ENCODE measurements around the gene YJEFN3.

Gene YJEFN3

GRCh38 chr19:19553670-19554069, 25.0 kb downstream of the YJEFN3 start:
- DNase-seq (ENCODE audit: low spot score) (no peak), FAIRE-seq (no peak)

DNA sequence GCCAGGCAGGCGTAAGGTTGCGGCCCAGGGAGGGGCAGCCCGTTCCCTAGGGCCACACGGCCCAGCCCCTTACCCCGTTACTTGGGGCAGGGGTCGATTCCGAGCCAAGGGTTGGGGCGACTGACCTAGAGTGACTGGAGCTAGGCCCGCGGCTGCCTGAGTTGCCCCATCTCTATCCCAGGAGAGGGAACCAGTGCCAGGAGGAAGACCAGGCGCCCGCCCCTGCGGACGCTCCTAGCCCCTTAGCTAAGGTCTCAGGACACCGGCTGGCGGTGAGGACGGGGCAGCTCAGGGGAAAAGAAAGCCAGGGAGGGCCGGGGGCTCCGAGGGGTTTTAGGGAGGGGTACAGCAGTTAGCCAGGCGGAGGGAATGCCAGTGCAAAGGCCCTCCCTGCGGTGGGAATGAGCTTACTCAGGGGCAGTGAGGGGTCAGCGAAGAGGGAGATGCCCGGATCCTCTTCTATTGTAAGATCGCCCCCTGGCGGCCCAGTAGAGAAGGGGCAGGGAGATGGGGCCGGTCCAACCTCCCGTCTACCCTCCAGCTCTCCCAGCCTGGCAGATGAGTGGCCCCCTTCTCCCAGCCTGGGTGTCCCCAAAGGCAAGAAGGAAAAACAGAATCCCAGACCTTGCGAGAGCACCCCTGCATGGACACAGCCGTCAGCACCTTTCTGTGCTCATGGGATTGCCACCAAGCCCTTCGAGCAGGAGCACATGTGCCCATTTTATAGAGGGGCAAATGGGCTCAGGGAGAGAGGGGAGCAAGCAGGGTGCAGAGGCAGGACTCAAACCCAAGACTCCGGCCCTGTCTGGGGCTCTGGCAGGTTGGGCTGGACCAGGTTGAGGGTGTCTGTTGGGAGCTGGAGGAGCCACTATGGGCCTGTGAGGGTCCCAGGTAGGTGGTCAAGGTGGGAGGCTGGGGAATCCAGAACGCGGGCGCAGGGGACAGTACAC, 25.6 kb downstream of the YJEFN3 start:
- no peak for FAIRE-seq
- DNase-seq (ENCODE audit: low spot score), result peak; percentile 12

GRCh38 chr19:19558055-19558454, 29.3 kb downstream of the YJEFN3 start:
- DNase-seq (ENCODE audit: low spot score) (no peak), FAIRE-seq (no peak)

DNA sequence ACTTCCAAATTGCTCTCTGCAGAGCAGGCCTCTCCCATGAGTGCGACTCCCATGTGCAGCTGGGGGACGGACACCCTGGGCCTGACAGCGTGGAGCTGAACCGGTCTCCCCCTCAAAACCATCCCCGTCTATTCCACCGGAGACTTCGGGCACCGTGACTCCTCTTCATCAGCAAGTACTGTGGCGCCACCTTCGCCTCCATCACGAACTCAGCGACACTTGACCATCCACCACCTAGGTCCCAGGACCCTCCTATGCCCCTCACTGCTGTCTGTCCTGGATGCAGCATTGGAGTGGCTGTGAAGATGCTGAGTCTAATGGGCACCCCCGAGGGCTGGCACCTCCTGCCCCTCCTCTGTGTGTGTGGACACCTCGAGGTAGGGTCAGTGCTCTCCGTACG, 29.9 kb downstream of the YJEFN3 start:
- FAIRE-seq (no peak), DNase-seq (ENCODE audit: low spot score) (no peak)

GRCh38 chr19:19559931-19560330, 31.2 kb downstream of the YJEFN3 start:
- DNase-seq (ENCODE audit: low spot score), result no peak
- no peak for FAIRE-seq

DNA sequence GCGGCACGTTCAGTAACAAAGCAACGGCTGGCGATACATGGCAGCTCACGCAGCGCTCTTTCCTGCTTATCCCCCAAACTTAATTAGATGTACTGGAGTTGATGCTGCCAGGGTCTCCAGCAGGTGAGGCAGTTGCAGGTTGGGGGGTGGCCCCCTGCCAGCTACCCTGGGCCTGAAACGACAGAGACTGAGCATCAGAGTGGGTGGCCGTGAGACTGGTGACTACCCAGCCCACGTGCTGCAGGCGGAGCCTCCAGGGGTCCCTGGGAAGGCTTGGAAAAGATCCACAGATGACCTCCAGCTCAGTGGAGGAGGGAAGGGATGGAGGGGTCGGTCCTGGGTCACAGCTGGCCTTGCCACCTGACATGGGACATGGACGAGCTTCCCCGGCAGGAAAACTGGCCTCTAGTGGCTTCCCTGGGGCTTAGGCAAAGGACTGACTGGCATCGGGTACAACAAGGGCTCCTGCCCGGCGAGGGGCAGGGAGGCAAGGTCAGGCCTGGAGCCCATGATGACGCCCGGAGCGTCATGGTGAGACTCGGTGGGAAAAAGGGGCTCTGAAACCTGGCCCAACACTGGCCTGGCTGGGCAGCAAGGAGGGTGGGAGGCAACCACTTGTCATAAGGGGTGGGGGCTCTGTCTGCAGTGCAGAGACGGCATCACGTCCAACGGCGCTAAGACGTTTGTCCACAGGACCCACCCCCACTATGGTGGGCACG, 33.4 kb downstream of the YJEFN3 start:
- FAIRE-seq, result no peak
- no peak for DNase-seq (ENCODE audit: low spot score)

- FAIRE-seq, result no peak
- no peak for DNase-seq (ENCODE audit: low spot score)
Observed at GRCh38 chr19:19562665-19563347, 34.1 kb downstream of the YJEFN3 start.

GRCh38 chr19:19563348-19563848, 34.7 kb downstream of the YJEFN3 start:
- no peak for FAIRE-seq
- no peak for DNase-seq (ENCODE audit: low spot score)

- FAIRE-seq, result no peak
- peak; percentile 38 for DNase-seq (ENCODE audit: low spot score)
Observed at GRCh38 chr19:19566306-19566705, 37.6 kb downstream of the YJEFN3 start.

DNA sequence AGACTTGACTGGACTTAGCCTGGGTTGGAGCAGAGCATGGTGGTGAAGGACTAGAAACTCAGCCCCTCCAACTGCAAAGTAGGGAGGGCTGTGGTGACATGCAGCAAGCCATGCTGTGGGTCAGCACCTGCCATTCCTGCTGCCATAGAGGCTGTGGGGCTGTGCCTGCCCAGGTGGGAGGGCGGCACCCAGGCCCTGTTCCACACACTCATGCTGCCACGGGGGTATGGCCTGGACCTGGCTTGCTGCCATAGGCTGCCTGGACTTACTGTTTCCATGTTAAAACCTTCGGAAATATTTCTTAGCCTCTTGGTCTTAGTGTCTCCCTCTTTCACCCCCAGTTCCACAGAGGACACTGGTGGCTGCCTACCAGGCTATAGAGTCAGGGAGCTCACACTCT, 38.7 kb downstream of the YJEFN3 start:
- FAIRE-seq (no peak), DNase-seq (ENCODE audit: low spot score) (no peak)

DNA sequence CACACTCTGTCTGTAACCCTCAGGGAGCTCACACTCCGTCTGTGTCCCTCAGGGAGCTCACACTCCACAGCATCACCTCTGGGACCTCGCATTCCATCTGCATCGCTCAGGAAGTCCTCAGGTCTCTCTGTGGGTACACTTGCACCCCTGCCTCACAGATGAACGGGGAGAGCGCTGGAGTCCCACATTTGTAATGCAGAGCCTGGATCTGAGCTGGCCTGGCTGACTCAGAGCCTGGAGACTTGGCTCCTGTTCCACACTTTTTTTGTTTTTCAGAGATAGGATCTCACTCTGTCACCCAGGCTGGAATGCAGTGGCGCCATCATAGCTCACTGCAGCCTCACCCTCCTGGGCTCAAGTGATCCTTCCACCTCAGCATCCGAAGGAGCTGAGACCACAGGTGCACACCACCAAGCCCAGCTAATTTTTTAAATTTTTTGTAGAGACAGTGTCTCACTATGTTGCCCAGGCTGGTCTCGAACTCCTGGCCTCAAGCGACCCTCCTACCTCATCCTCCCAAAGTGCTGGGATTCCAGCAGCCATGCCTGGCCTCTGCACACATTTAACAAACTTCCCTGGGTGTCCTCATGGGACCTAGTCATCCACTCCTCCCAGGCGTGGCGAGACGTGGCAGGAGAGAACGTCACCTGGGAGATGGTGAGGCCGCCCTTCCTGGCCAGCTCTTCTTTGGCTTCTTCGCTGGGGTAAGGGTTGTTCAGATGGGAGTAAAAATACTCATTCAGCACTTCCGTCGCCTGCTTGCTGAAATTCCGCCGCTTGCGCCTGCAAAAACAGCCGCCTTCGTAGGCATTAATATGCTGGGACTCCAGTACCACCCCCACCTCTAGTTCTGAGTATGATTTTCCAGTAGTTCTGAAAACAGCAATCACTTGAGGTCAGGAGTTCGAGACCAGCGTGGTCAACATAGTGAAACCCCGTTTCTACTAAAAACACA, 40.4 kb downstream of the YJEFN3 start:
- FAIRE-seq, result no peak
- DNase-seq (ENCODE audit: low spot score), result peak; percentile 4

DNA sequence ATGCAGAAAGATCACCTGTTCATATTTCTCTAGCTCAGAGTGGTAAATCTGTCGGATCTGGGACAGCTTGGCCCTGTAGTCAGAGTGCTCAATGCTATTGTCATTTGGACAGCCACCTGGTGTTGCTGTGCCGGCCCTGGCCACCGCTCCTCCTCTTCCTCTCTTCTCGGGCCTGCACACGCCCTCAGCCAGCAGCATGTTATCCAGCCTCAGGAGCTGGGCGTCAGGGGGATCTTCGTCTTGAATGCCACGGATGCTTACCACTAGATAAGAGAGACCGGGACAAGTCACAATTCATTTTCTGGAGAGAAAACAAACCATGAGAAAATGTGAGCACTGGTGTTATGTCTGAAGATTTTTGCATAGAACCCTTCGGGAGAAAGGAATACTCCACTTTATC, 41.9 kb downstream of the YJEFN3 start:
- FAIRE-seq, result no peak
- no peak for DNase-seq (ENCODE audit: low spot score)

DNA sequence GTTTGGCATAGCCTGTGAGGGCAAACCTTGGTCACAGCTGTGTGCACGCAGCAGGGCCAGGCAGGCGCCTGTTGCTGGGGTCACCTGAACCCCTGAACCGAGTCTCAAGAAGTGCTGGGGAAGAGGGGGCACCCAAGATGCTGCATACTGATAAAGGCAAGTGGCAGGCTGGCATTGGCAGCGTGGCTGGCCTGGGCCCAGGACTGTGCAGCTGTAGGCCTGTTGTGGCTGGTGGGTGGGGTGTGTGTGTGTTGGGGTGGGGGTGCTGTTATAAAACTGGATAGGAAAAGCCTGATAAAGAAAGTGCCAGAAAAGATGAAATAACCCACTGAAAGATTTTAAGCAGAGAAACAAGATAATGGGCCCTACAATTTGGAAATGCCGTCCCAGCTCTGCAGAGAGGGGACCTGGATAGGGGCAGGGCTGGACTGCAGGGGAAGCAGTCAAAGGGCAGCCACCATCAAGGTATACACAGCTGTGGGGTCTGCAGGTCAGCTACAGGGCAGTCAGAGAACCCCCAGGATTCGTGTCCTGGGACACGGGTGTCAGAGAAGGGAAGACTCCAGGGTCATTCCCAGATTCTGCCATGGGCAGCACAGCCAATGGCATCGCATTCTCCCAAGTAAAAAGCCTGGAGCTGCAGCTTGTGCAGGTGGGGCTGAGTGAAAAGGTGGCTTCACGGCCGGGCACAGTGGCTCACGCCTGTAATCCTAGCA, 42.5 kb downstream of the YJEFN3 start:
- DNase-seq (ENCODE audit: low spot score) (no peak), FAIRE-seq (no peak)

DNA sequence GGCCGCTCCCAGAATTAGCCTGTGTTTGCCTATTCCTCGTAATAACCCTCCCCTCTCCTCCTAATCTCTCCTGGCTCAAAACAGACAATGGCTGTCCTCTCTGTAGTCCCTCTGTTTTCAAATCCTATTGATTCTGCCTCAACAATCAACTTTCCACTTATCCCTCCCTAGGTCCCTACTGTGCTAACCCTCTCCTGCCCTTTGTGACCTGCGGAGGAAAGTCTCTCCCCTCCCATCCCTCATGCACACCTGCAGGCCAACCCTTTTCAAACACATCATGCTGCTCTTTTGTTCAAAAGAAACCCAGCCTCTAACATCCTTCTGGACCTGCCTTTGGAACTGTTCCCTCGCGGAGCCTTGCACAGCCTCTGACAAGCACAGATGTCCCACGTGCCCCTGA, 46.7 kb downstream of the YJEFN3 start:
- DNase-seq (ENCODE audit: low spot score) (no peak), FAIRE-seq (no peak)

GRCh38 chr19:19578252-19578651, 49.5 kb downstream of the YJEFN3 start:
- DNase-seq (ENCODE audit: low spot score), result no peak
- no peak for FAIRE-seq

DNA sequence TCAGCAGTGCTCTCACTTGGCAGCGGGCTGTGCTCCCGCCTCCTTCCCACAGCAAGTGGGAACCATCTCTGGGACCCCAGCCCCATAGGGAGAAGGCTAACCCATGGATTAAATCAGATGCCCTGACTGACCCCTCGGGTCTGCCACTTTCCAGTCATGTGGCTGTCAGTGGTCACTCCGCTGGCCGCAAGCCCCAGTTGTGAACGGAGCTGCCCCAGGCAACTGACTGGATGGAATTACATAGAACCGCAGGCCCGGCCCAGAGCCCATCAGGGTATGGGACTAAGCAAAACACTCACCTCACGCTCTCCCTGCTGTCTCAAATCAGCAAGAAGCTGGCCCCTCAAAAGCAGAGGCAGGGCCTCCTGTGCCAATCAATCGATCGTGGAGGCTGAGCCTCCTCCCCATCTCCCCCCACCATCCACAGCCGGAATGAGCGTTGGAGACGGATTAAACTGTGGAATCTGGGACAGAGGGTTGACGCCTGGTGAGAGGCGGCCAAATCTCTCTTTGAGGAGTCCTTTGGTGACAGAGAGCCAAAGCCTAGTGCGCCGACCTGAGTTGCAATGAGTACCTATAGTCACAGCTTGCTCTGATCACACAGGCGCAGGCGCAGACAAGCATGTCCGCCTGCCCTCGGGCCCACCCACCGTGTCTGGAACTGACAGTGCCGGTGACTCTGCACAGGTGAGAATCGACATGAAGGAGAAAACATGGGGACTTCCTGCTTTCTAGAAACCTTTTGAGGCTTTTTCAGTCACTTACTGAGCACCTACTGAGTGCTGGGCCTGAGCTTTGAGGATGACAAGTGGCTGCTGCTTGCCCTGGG, 51.0 kb downstream of the YJEFN3 start:
- no peak for FAIRE-seq
- DNase-seq (ENCODE audit: low spot score), result no peak

DNA sequence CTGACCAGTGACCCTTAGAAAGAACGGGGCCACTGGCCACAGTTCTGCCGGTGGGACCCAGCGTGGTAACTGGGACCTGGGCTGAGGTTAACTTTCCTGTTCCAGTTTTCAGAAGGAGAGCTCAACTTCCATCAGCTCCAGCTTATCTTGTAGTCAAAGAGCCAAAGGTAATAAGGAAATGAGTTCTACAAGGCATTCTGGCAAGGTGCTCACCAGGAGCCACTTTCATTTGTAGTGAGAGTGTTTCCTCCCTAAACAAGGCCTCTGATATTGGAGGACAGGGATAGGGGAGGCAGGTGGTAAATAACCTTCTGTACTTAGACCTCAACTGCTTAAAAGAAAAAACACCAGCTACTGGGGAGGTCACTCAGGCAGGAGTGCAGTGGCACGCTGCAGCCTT, 51.7 kb downstream of the YJEFN3 start:
- DNase-seq (ENCODE audit: low spot score), result no peak
- FAIRE-seq, result no peak

- FAIRE-seq (no peak), DNase-seq (ENCODE audit: low spot score) (no peak)
Observed at GRCh38 chr19:19581391-19581790, 52.7 kb downstream of the YJEFN3 start.

DNA sequence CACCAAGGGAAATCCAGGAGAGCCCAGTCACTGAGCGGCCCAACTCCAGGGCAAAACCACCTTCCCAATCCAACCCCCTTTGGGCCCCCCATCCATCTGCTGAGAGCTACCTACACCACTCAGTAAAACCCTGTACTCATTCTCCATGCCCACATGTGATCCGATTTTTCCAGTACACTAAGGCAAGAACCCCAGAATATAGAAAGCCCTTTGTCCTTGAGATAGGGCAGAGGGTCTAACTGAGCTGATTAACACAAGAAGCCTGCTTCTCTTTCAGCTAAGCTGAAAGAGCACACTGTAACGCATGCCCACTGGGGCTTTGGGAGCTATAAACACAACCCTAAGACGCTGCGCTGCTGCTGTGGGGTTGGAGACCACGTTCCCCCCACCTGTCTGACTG, 53.8 kb downstream of the YJEFN3 start:
- no peak for DNase-seq (ENCODE audit: low spot score)
- no peak for FAIRE-seq

Data from RCC 7860 (cell line).